Skeletal muscle satellite cell (primary cell): Measurements from ENCODE around the gene DYNAP. TPM values are rescaled to one million over a fixed set of nuclear protein-coding genes. Genes with fewer than 3 reads are reported as not detected.

Experiments used
- H3K27me3 ChIP-seq: 2 replicates; pipeline ENCODE4 v1.7.0; 2013; ENCODE audit warnings: low read length; ENCODE audit not compliant: control insufficient read depth, insufficient read depth
- H3K36me3 ChIP-seq: 2 replicates; pipeline ENCODE4 v1.7.0; 2013; ENCODE audit warnings: mild to moderate bottlenecking, control low read depth, low read length; ENCODE audit not compliant: insufficient read depth
- H3K4me1 ChIP-seq: 2 replicates; pipeline ENCODE4 v1.7.0; 2013; ENCODE audit warnings: low read length; ENCODE audit not compliant: control insufficient read depth, insufficient read depth
- H3K4me2 ChIP-seq: 2 replicates; pipeline ENCODE4 v1.7.0; 2013; ENCODE audit warnings: mild to moderate bottlenecking, low read length
- H3K4me3 ChIP-seq: 2 replicates; pipeline ENCODE4 v1.7.0; 2013; ENCODE audit warnings: low read length
- H3K9ac ChIP-seq: 2 replicates; pipeline ENCODE4 v1.7.0; 2013; ENCODE audit warnings: mild to moderate bottlenecking, low read depth, low read length, moderate library complexity
- H3K9me3 ChIP-seq: replicated peaks from 2 replicates; pipeline ENCODE4 v1.7.0; 2013; ENCODE audit warnings: mild to moderate bottlenecking, control low read depth, low read length
- total RNA-seq: library from RNA; depleted of rRNA; stranded (reverse); fragments of >200 nt; gene quantifications from 2 replicates; pipeline ENCODE4 v1.2.3, GENCODE V29; 2012; rRNA removed

The DYNAP gene
- not detected in 2 replicates for total RNA-seq

DNA sequence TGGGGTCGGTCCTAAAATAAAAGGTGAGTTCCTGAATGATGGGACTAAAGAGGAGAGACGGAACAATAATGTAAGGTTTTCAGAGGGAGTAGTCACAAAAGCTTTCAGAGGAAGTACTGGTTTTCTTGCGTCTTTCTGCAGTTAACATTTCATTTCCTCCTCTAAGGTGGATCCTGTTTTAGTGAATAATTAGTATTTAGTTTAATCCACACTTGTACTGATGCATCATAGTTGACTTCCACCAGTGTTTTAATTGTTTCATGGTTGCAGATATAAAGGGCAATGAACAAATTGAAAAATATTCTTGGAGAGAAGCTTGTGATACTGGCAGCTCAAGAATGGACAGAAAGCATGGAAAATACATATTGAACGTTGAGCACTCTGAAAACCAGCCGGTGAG lies at the start of gene DYNAP:
Gene DYNAP (plus strand): TSS at position 301 of the 400 bp plus-strand sequence. CDS start 38 bp downstream, at position 339.
- Histone ChIP-seq H3K4me1 (no peaks in the 10 kb centered on the region), H3K9me3 (no peaks in the 10 kb centered on the region), H3K4me3 (no peak within 1 kb of the TSS), H3K9ac (no peak within 1 kb of the TSS), H3K27me3 (peaks cover 9% of the 10 kb centered on the region), H3K4me2 (no peak within 1 kb of the TSS), H3K36me3 (no peaks in the 10 kb centered on the region)

DNA sequence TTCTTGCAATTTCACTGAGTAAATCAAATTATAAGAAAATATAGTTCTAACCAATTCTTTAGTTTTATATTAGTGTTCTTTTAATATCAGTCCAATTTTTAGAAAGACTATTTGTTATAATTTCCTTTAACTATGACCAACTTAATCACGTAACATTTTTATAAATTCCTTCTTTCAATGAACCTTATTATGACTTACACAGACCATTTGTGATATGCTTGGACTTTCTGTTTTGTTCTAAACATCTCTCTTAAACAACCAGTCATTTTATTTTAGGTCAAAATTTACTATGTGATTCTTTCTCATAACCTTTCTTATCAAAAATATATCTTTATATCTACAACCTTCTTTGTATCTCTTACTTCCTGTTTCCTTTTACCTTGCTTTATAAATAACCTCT lies 39.5 kb upstream of the DYNAP start:
- no peak overlapping the region for H3K4me3 ChIP-seq
- no peaks in the 10 kb centered on the region for H3K27me3 ChIP-seq
- no peaks in the 10 kb centered on the region for H3K4me1 ChIP-seq
- no peaks in the 10 kb centered on the region for H3K36me3 ChIP-seq
- no peaks in the 10 kb centered on the region for H3K9me3 ChIP-seq
- H3K4me2 ChIP-seq = no peak overlapping the region
- no peak overlapping the region for H3K9ac ChIP-seq

- no peak overlapping the region for H3K4me3 ChIP-seq
- no peaks in the 10 kb centered on the region for H3K27me3 ChIP-seq
- no peaks in the 10 kb centered on the region for H3K9me3 ChIP-seq
- H3K4me1 ChIP-seq = no peaks in the 10 kb centered on the region
- H3K4me2 ChIP-seq = no peak overlapping the region
- H3K9ac ChIP-seq = no peak overlapping the region
- no peaks in the 10 kb centered on the region for H3K36me3 ChIP-seq
Measured at GRCh38 chr18:54555286-54555685, 35.8 kb upstream of the DYNAP start.

- no peaks in the 10 kb centered on the region for H3K36me3 ChIP-seq
- H3K4me3 ChIP-seq = no peak overlapping the region
- H3K4me2 ChIP-seq = no peak overlapping the region
- no peaks in the 10 kb centered on the region for H3K27me3 ChIP-seq
- no peaks in the 10 kb centered on the region for H3K4me1 ChIP-seq
- no peaks in the 10 kb centered on the region for H3K9me3 ChIP-seq
- H3K9ac ChIP-seq = no peak overlapping the region
Measured at GRCh38 chr18:54555996-54556395, 35.0 kb upstream of the DYNAP start.

GRCh38 chr18:54557958-54558357 lies 33.1 kb upstream of the DYNAP start:
- no peak overlapping the region for H3K9ac ChIP-seq
- H3K36me3 ChIP-seq = no peaks in the 10 kb centered on the region
- H3K4me3 ChIP-seq = no peak overlapping the region
- no peaks in the 10 kb centered on the region for H3K9me3 ChIP-seq
- no peaks in the 10 kb centered on the region for H3K4me1 ChIP-seq
- H3K27me3 ChIP-seq = peaks cover 6% of the 10 kb centered on the region
- no peak overlapping the region for H3K4me2 ChIP-seq

- no peak overlapping the region for H3K9ac ChIP-seq
- no peak overlapping the region for H3K4me2 ChIP-seq
- no peaks in the 10 kb centered on the region for H3K4me1 ChIP-seq
- peaks cover 6% of the 10 kb centered on the region for H3K27me3 ChIP-seq
- no peak overlapping the region for H3K4me3 ChIP-seq
- H3K9me3 ChIP-seq = no peaks in the 10 kb centered on the region
- H3K36me3 ChIP-seq = no peaks in the 10 kb centered on the region
Measured at GRCh38 chr18:54558609-54559585, 32.1 kb upstream of the DYNAP start.

GRCh38 chr18:54561706-54562267 lies 29.3 kb upstream of the DYNAP start:
- no peak overlapping the region for H3K4me2 ChIP-seq
- no peaks in the 10 kb centered on the region for H3K36me3 ChIP-seq
- H3K9ac ChIP-seq = no peak overlapping the region
- H3K4me1 ChIP-seq = no peaks in the 10 kb centered on the region
- no peak overlapping the region for H3K4me3 ChIP-seq
- peaks cover 6% of the 10 kb centered on the region for H3K27me3 ChIP-seq
- no peaks in the 10 kb centered on the region for H3K9me3 ChIP-seq

DNA sequence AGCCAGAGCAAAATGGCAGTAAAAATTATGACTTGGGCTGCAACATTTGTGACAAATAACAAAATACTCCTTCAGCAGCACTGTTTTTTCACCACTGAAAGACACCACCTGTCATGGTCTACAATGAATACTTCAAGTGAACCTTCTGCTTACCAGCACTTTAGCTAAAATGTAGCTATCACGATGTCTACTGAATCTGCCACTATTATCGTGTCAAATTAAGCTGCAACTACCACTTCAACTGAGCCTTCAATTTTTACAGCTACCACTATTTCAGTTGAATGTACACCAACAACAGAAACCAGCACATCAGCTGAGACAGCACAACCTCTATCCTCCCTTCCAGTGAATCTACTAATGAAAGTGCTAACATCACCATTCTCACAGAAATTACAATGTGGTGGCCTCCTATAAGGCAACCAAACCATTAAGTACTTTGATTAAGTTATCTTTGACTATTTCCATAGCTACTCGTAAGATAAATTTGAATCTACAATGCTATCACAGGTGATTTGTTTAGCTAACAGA lies 10.8 kb upstream of the DYNAP start:
- Histone ChIP-seq H3K4me3 (no peak overlapping the region), H3K9me3 (no peaks in the 10 kb centered on the region), H3K9ac (no peak overlapping the region), H3K4me2 (no peak overlapping the region), H3K4me1 (no peaks in the 10 kb centered on the region), H3K27me3 (no peaks in the 10 kb centered on the region), H3K36me3 (no peaks in the 10 kb centered on the region)

DNA sequence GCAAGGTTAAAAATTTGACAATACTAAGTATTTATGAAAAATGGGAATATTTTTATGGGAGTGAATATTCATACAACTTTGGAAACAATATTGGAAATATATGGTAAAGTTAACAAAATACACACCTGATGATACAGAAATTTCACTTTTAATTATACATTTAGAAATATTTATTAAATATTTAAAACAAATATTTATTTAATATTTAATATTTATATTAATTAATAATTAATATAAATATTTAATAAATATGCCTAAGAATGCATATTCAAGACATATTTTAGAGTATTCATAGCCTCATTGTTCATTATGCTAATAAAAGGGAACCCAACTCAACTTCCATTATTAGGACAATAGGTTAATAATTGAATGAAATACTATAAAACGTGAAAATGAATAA lies 7.0 kb upstream of the DYNAP start:
- Histone ChIP-seq H3K4me2 (no peak overlapping the region), H3K36me3 (no peaks in the 10 kb centered on the region), H3K4me3 (no peak overlapping the region), H3K27me3 (peaks cover 9% of the 10 kb centered on the region), H3K9ac (no peak overlapping the region), H3K9me3 (no peaks in the 10 kb centered on the region), H3K4me1 (no peaks in the 10 kb centered on the region)

DNA sequence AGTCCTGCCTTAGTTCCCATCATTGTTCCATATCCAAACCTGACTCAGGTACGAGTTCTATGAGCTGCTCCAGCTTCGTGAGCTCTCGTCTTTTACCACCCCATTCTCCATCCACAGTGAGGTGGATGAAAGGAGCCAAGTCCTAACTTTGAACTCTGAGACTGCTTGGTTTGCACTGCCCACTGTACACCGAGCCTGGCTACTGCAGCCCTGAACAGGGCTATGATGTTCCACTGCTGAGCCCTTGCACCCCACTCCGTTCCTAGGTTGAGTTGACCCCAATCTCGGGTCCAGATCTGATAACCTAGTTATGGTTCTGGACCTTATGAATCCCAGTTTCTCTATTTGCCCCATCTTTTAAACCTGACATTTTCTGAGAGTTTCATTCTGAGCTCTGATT lies 5.3 kb upstream of the DYNAP start:
- Histone ChIP-seq H3K4me2 (no peak overlapping the region), H3K27me3 (peaks cover 13% of the 10 kb centered on the region), H3K4me3 (no peak overlapping the region), H3K36me3 (no peaks in the 10 kb centered on the region), H3K9ac (no peak overlapping the region), H3K4me1 (no peaks in the 10 kb centered on the region), H3K9me3 (no peaks in the 10 kb centered on the region)

- peaks cover 10% of the 10 kb centered on the region for H3K27me3 ChIP-seq
- H3K4me2 ChIP-seq = no peak overlapping the region
- no peaks in the 10 kb centered on the region for H3K36me3 ChIP-seq
- no peak overlapping the region for H3K9ac ChIP-seq
- H3K4me1 ChIP-seq = no peaks in the 10 kb centered on the region
- no peaks in the 10 kb centered on the region for H3K9me3 ChIP-seq
- no peak overlapping the region for H3K4me3 ChIP-seq
Measured at GRCh38 chr18:54604211-54604610, 13.2 kb downstream of the DYNAP start.
